Panc1 (cell line): Measurements from ENCODE around the gene KDM3B.

Source experiments
- CTCF ChIP-seq: fragments of 450-650 bp; IDR thresholded peaks from 2 replicates; pipeline ENCODE4 v1.5.1; 2017; ENCODE audit warnings: mild to moderate bottlenecking
- REST ChIP-seq, 2 experiments: IDR thresholded peaks; 2 replicates each; pipeline ENCODE4 v1.6.1; 2011 to 2012; ENCODE audit warnings: low read depth in 2 of 2, control low read depth in 1 of 2, low read length in 1 of 2, mild to moderate bottlenecking in 1 of 2, moderate library complexity in 1 of 2; ENCODE audit not compliant: insufficient read depth in 1 of 2

GRCh38 chr5:138349852-138350562 lies 2.5 kb upstream of the KDM3B start:
- TF ChIP-seq CTCF, result no peak
- TF ChIP-seq REST (IDR thresholded peaks at IDR 0.05; ENCODE audit: insufficient read depth in 1 of 2, low read depth in 2 of 2, low read length in 1 of 2), result no peak
